H1 (cell line): Measurements from ENCODE around the gene CELSR1. TPM values are rescaled to one million over a fixed set of nuclear protein-coding genes. Genes with fewer than 3 reads are reported as not detected.

Source experiments
- CTCF ChIP-seq, 3 experiments: IDR thresholded peaks; 1 replicate in 2 of 3; 2 replicates in 1 of 3; pipeline versions ENCODE4 v1.5.1 to v1.6.1; 2011; ENCODE audit warnings: low read length in 3 of 3, mild to moderate bottlenecking in 3 of 3, inconsistent platforms in 2 of 3, low read depth in 1 of 3, moderate library complexity in 1 of 3; ENCODE audit not compliant: insufficient read depth in 1 of 3; ENCODE audit errors: control extremely low read depth in 1 of 3
- polyA plus RNA-seq, 7 experiments: library from polyadenylated mRNA; depleted of rRNA in 3 of 7; stranded (reverse) in 5 of 7; unstranded in 2 of 7; fragments of >200 nt in 5 of 7; fragments of 200-250 nt in 2 of 7; gene quantifications; 1 replicate in 5 of 7; 2 replicates in 1 of 7; 4 replicates in 1 of 7; pipeline versions ENCODE4 v1.2.1 to v1.2.3, GENCODE V29; 2011 to 2013; ENCODE audit warnings: missing spikeins in 2 of 7, mixed read lengths in 2 of 7
- total RNA-seq: library from RNA; stranded (reverse); fragmentation: NEBNext Ultra II Directional; extraction: Animal tissue kit (Norgen Biotek cat#: 25700); gene quantifications from 2 replicates; pipeline ENCODE4 v1.2.1, GENCODE V29; 2021

The CELSR1 gene
- total and polyA plus RNA-seq, 2 of the 8 experiments (the other 6 are each of a cell fraction or from before 2014, with no cell fraction given): 9.0 to 12.4 TPM

- TF ChIP-seq CTCF (IDR thresholded peaks at IDR 0.05; ENCODE audit: control extremely low read depth in 1 of 3, insufficient read depth in 1 of 3, low read depth in 1 of 3, low read length in 3 of 3): no peak
These were observed 104.1 kb downstream of the CELSR1 start (continued) for GRCh38 chr22:46433318-46433717.
